Stimulated activated CD8-positive, alpha-beta memory T cell treated with anti-CD3 and anti-CD28 coated beads, Interleukin-15, amount 100 ng/mL, for 1 hour (primary cell): Measurements from ENCODE around the gene NSD1.
"Not testable (repeated sequence)": the region's sequence is repeated elsewhere in the genome, so short reads cannot be mapped to it uniquely, and the experiment has no call there.

Experiments
- DNase-seq: peaks from one replicate; pipeline ENCODE4 v3.0.0-alpha.2; 2020; ENCODE audit warnings: low read depth

NSD1 gene

GRCh38 chr5:177232358-177232757 lies 98.8 kb downstream of the NSD1 start:
- DNase-seq = no peak

GRCh38 chr5:177232761-177233160 lies 99.2 kb downstream of the NSD1 start:
- no peak for DNase-seq

GRCh38 chr5:177233206-177233605 lies 99.6 kb downstream of the NSD1 start:
- DNase-seq = no peak

- no peak for DNase-seq
Measured at GRCh38 chr5:177233802-177234201, 100.2 kb downstream of the NSD1 start.

GRCh38 chr5:177234841-177235240 lies 101.3 kb downstream of the NSD1 start:
- DNase-seq = no peak

- DNase-seq = no peak
Measured at GRCh38 chr5:177241768-177242167, 108.2 kb downstream of the NSD1 start.

- DNase-seq = no peak
Measured at GRCh38 chr5:177242304-177242703, 108.7 kb downstream of the NSD1 start.

GRCh38 chr5:177249761-177250537 lies 116.4 kb downstream of the NSD1 start:
- no peak for DNase-seq

- no peak for DNase-seq
Measured at GRCh38 chr5:177253252-177253651, 119.7 kb downstream of the NSD1 start.

GRCh38 chr5:177256296-177256695 lies 122.7 kb downstream of the NSD1 start:
- DNase-seq = no peak

GRCh38 chr5:177258711-177259110 lies 125.1 kb downstream of the NSD1 start:
- not testable (repeated sequence) for DNase-seq

- no peak for DNase-seq
Measured at GRCh38 chr5:177260961-177261360, 127.4 kb downstream of the NSD1 start.

- DNase-seq = no peak
Measured at GRCh38 chr5:177261510-177261909, 127.9 kb downstream of the NSD1 start.

GRCh38 chr5:177264178-177264577 lies 130.6 kb downstream of the NSD1 start:
- no peak for DNase-seq

- DNase-seq = no peak
Measured at GRCh38 chr5:177265395-177265794, 131.8 kb downstream of the NSD1 start.

- no peak for DNase-seq
Measured at GRCh38 chr5:177269232-177269895, 135.8 kb downstream of the NSD1 start.

- no peak for DNase-seq
Measured at GRCh38 chr5:177269976-177270375, 136.4 kb downstream of the NSD1 start.

GRCh38 chr5:177270653-177271052 lies 137.1 kb downstream of the NSD1 start:
- no peak for DNase-seq

GRCh38 chr5:177271113-177271512 lies 137.5 kb downstream of the NSD1 start:
- no peak for DNase-seq

- DNase-seq = no peak
Measured at GRCh38 chr5:177275883-177276282, 142.3 kb downstream of the NSD1 start.

- no peak for DNase-seq
Measured at GRCh38 chr5:177276886-177277285, 143.3 kb downstream of the NSD1 start.

- DNase-seq = no peak
Measured at GRCh38 chr5:177288191-177288590, 154.6 kb downstream of the NSD1 start.

GRCh38 chr5:177290816-177291596 lies 157.4 kb downstream of the NSD1 start:
- DNase-seq = no peak
